GM04504 (cell line): Measurements from ENCODE around the gene DNAH1.
"Not testable (repeated sequence)": the region's sequence is repeated elsewhere in the genome, so short reads cannot be mapped to it uniquely, and the experiment has no call there.

Source experiments
- DNase-seq: peaks from one replicate; pipeline ENCODE4 v3.0.0-alpha.2; 2012; ENCODE audit warnings: low read depth

The DNAH1 gene

DNA sequence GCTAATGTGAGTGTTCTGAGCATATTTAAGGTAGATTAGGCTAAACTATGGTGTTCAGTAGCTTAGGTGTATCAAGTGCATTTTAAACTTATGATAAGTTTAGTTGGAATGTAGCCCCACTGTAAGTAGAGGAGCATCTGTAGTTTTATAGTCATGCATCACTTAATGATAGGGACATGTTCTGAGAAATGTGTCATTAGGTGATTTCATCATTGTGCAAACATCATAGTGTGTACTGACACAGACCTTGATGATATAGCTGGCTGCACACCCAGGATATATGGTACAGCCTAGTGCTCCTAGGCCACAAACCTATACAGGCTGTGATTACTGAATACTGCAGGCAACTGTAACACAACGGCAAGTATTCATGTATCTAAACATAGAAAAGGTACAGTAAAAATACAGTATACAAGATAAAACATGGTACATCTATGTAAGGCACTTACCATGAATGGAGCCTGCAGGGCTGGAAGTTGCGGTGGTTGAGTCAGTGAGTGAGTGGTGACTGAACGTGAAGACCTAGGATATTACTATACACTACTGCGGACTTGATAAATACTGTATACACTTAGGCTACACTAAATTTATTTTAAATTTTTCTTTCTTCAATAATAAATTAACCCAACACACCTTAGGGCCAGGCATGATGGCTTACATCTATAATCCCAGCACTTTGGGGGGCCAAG, 17.9 kb downstream of the DNAH1 start:
- no peak for DNase-seq

- not testable (repeated sequence) for DNase-seq
Observed at GRCh38 chr3:52338131-52338530, 22.0 kb downstream of the DNAH1 start.

- peak; percentile 56 for DNase-seq
Observed at GRCh38 chr3:52339612-52340011, 23.5 kb downstream of the DNAH1 start.

DNA sequence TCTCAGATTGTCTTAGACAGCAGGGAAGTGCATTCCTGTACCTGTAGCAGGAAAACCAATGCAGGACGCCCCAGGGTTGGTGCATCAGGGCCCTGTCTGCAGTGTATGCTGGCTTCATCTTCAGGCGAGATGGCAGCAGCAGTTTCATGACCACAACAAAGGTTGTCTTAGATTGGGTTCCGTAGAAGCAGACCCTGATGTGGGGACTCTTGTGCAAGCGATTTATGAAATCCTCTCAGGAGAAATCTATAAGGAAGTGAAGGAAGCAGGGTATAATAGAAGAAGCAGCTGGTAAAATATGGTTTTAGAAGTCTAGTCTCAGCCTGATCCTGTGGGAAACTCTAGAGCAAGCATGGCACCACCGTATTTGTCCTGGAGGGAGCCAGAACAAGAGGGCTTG, 25.0 kb downstream of the DNAH1 start:
- no peak for DNase-seq

DNA sequence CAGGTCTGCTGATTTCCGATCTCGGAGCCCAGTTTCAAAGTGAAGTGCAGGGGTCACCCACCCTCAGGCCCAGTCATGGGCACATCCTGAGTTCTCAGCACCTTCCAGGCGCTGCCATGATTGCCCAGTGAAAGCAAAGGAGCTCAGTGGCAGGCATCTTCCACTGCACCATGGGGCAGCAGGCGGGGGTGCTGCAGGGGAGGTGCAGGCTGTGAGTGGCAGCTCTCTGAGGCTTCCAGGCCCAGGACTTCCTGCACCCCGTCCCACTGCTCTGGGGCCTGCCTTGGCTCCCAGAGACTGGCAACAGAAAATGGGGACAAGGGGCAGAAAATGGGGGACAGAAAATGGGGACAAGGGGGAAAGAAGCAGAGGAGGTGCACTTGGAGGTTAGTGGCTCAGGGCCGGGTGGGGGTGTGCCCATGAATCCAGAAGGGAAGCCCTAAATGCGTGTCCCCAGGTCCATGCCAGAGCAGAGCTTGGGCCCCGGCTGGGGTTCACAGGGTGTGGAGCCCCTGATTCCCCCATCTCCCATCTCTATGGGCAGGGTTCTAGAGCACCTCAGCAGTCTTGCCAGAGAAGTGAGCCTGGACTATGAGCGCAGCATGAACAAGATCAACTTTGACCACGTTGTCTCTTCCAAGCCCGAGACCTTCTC, 28.0 kb downstream of the DNAH1 start:
- DNase-seq: no peak

DNA sequence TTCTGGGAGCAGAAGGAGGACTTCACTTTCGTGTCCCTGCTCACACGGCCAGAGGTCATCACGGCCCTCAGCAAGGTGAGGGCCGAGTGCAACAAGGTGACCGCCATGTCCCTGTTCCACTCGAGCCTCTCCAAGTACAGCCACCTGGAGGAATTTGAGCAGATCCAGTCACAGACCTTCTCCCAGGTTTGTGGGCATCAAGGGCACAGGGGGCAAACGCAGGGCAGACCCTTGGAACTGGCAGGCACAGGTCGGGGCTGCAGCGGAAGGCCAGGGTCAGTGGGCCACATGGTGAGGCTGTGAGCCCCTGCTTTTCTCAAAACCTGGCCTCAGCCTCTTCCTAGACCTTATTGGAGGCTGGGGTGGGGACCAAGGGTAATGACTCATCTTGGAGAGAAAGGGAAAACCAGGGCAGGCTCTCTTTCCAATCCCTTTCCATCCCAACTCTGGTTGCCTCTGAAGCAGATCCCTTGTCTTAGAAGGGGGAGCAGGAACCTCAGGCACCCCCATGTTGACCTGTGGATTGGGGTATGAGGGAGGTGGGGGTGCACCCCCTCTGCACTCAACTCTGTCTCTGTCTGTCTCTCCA, 29.5 kb downstream of the DNAH1 start:
- no peak for DNase-seq

DNA sequence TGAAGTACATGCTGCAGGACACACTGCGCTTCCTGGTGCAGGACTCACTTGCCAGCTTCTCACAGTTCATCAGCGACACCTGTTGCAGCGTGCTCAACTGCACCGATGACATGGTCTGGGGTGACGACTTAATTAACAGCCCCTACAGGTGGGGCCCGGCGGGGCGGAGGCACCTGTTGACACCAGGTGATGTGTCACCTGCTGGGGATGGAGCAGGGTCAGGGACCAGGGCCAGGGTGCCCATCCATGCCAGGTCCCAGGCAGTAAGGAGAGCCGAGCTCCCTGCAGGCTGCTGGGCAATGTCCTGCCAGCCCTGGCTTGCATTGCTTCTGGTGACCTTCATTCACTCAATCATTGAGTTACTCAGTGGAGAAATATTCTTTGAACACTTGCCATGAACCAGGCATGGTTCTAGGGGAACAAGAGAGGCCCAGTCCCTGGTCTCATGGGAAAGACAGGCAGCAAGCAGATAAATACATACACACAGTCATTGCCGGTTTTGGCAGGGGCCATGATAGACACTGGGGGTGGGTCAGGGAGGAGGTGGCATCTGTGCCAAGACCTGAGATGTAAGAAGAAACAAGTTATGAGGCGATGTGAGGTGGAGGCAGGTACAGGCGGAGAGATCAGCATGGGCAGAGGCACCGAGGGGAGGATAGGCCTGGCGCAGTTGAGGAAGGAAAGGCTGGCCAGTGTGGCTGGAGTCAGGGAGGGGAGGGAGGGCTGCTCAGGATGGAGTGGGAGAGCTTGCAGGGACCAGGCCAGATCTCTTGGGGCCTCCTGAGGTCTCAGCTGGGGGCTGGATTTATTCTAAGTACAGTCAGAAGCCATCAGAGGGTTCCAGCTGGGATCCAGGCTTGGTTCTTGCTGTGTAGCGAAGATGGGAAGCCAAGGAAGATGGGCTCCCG, 30.8 kb downstream of the DNAH1 start:
- DNase-seq: peak; percentile 50

DNA sequence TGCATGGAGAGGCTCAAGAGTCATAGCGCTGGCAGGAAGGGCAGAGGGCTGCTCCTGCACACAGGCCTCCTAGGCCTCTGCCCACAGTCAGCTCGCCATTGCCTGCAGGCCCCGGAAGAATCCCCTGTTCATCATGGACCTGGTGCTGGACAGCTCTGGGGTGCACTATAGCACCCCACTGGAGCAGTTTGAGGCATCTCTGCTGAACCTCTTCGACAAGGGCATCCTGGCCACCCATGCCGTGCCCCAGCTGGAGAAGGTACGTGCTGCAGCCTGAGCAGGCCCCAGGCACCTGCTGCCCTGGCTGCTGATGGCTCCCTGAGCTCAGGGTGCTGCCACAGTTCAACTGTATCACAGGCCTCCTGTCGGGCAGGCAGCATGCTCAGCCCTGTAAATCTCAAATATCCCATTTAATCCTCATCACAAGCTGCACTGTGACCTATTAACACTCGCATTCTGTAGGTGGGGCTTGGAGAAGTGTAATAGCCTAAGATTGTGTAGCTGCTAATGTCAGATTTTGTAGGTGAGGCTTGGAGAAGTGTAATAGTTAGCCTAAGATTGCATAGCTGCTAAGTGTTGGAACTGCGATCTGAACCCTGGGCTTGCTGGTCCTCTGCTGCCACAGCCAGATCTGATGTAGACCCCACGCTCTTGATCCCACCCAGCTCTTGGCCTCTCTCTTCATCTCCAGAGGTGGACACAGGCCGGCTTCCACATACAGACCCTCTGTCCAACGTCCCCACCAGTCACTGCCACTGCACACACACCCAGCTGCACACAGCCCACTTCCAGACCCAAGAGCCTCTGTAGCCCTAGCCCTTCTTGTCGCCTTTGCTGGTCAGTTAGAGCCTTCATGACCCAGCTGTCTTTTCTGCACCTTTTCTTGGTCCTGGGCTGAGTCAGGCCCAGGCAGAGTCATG, 31.9 kb downstream of the DNAH1 start:
- DNase-seq: no peak

DNA sequence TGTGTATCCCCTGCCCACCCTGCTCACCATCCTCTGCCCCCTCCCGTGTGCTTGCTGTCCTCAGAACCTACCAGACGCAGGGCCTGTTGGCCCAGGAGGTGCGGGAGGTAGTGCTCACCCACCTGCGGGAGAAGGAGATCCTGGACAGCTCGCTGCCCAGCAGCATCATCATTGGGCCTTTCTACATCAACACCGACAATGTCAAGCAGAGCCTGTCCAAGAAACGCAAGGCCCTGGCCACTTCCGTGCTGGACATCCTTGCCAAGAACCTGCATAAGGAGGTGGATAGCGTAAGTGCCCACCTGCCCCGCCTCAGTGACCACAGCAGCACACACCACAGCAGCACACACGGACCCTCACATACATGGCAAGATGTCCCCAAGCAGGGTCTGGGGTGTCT, 33.0 kb downstream of the DNAH1 start:
- DNase-seq: no peak

- DNase-seq: no peak
Observed at GRCh38 chr3:52349611-52350395, 33.7 kb downstream of the DNAH1 start.

- DNase-seq: no peak
Observed at GRCh38 chr3:52350416-52350815, 34.3 kb downstream of the DNAH1 start.

DNA sequence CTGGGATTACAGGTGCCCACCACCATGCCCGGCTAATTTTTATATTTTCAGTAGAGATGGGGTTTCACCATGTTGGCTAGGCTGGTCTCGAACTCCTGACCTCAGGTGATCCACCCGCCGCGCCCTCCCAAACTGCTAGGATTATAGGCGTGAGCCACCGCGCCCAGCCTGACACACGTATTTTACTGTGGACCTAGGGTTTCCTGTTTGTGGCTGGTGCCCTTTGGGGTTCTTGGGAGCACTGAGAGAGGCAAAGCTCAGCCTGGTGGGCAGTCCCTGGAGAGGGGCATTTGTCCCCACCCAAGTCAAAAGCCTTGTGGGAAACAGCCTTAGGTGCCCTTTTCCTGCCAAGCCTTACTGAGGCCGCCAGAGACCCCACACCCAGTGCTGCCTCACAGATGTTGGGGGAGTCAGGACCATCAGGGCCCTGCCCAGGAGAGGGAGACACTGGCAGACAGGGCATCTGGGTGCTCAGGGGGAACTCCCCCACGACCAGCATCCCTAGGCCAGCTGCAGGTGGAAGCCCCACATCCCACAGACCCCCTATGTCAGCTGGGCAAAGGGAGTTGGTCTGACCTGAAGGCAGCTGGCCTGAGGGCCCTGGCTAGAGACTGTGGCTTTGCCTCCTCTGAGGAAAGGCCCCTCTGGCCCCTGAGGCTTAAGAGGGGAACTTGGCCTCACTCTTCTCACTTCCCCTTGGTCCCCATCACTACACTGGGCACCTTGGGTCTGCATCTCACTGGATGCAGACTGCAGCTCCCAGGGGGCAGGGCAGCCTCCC, 35.1 kb downstream of the DNAH1 start:
- no peak for DNase-seq

DNA sequence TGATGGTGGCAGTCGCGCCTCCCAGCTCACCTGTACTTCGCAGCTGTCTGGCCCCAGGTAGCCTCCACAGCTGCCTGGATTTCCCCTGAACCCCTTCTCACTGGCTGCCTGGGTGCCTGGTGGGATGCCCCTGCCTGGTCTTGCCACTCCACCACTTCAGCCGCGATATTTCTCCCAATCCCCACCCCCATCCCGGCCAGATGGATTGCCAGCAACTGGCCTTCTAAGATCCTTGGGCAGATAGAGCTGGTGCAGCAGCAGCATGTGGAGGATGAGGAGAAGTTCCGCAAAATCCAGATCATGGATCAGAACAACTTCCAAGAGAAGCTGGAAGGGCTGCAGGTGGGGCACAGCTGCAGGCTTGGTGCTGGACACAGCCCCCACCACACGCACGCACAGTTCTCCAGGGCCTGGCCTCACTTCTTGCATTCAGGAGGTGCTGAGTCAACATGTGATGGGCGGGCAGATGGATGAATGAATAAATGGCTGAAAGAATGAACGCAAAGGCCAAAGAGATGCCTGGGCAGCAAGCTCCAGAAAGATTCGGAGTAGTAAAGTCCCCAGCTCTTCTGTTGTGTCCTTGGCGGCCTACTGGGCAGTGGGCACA, 35.7 kb downstream of the DNAH1 start:
- DNase-seq: no peak

- no peak for DNase-seq
Observed at GRCh38 chr3:52352566-52352965, 36.4 kb downstream of the DNAH1 start.

GRCh38 chr3:52353291-52353855, 37.3 kb downstream of the DNAH1 start:
- DNase-seq: no peak

GRCh38 chr3:52354676-52355075, 38.6 kb downstream of the DNAH1 start:
- no peak for DNase-seq

GRCh38 chr3:52355526-52355925, 39.4 kb downstream of the DNAH1 start:
- no peak for DNase-seq

GRCh38 chr3:52356126-52356525, 40.0 kb downstream of the DNAH1 start:
- DNase-seq: no peak
